HS-5 (cell line): ENCODE data around the gene RFC3.
"Not testable (repeated sequence)": the region's sequence is repeated elsewhere in the genome, so short reads cannot be mapped to it uniquely, and the experiment has no call there.

ENCODE experiments used
- DNase-seq: peaks from one replicate; pipeline ENCODE4 v3.0.0-alpha.2; 2012; ENCODE audit warnings: low read depth

RFC3 gene

DNA sequence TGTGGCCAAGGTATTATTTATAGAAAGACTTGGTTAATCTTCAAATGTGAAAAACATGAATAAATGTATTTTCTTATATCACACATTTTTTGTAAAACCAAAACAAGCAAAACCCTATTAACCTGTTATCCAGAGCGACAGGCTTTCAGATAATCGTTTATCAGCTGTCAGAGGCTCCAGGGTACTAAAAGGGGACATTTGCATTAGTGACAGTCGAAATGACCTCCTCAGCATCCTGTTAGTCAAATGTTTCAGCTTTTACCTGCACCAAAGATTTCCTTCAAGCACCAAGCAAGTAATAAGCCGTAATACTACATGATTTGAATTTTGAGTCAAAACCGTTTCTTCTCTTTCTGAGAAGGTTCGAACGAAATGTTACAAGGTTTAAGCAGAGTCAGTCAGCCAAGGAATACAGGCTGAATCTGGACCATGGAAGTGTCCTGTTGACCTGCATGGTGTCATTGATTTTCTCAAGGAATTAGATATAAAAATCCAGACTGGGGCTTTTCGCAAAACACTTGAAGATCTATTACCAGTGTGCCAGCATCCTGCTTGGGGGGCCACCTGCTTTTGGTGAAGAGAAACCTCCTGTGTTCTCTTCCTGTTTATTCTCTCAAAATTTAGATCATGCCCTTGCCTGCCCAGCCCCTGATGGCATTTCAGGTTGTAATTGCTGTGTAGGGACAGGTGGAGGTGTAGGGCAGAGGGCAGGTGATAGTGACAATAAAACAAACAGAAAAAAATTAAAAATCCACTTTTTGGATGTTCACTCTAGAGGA lies 11.3 kb upstream of the RFC3 start:
- DNase-seq = no peak

GRCh38 chr13:33812829-33813228 lies 5.1 kb upstream of the RFC3 start:
- not testable (repeated sequence) for DNase-seq

GRCh38 chr13:33815011-33815550 lies 2.9 kb upstream of the RFC3 start:
- no peak for DNase-seq

- no peak for DNase-seq
These were observed 1.0 kb upstream of the RFC3 start for GRCh38 chr13:33816912-33817311.

- no peak for DNase-seq
These were observed 442 bp upstream of the RFC3 start for GRCh38 chr13:33817513-33817900.

- no peak for DNase-seq
These were observed 7.1 kb downstream of the RFC3 start for GRCh38 chr13:33825083-33825482.

- no peak for DNase-seq
These were observed 9.2 kb downstream of the RFC3 start for GRCh38 chr13:33827139-33827538.

DNA sequence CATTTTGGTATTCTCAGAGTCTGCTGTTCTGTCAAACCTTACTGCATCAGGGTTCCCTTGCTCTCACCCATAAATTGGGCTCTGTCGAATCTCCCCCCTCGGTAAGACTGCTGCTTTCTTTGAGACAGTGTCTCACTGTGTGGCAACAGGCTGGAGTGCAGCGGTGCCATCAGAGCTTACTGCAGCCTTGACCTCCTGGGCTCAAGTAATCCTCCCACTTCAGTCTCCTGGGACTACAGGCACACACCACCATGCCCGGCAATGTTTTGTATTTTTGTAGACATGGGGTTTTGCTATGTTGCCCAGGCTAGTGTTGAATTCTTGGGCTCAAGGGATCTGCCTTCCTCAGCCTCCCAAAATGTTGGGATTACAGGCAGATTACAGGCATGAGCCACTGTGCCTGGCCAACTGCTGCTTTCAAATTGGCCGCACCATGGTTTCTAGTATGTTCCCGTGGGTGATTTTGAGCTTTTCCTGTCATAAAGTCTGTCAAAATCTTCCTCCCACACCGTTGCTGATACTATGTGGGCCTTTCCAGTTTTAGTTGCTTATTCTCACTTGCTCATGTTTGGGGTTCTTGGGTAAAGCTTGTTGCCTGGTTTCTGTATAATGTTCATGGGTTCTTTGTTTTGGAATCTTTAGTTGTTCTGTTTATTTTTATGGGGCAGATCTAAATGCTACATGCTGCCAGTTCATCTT lies 10.6 kb downstream of the RFC3 start:
- no peak for DNase-seq

- DNase-seq = no peak
These were observed 14.9 kb downstream of the RFC3 start for GRCh38 chr13:33832872-33833271.

DNA sequence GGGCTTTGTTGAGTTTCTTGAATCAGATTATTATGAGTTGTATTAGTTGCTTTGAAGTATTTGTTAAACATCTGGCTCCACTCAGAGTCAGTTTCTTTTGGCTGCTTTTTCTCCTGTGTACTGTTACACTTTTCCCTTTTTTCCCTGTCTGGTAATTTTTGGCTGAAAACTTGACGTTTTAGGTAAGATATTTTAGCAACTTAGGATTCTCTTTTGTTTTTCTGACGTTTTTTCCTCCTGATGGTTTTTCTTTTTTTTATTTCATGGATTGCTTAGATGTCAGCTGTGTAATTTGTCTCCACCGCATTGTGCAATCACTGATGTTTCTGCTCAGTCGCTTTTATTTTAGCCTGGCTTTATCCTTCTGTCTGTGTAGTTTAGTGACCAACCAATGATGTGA lies 20.7 kb downstream of the RFC3 start:
- DNase-seq = no peak

- DNase-seq = no peak
These were observed 22.5 kb downstream of the RFC3 start for GRCh38 chr13:33840402-33840801.

DNA sequence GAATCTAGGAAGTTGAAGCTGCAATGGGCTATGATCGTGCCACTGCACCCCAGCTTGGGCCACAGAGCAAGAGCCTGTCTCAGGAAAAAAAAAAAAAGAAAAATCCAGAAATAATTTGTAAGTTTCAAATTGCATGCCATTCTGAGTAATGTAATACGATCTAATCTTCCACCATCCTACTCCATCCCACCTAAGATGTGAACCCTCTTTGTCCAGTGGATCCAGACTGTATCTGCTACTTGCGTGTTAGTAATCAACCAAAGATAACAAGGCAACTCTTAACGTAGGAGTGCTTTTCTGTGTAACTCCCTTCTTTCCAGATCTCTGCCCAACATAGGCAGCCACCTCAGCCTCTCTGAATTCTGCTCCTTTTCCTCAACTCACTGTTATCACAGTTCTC lies 24.3 kb downstream of the RFC3 start:
- no peak for DNase-seq

DNA sequence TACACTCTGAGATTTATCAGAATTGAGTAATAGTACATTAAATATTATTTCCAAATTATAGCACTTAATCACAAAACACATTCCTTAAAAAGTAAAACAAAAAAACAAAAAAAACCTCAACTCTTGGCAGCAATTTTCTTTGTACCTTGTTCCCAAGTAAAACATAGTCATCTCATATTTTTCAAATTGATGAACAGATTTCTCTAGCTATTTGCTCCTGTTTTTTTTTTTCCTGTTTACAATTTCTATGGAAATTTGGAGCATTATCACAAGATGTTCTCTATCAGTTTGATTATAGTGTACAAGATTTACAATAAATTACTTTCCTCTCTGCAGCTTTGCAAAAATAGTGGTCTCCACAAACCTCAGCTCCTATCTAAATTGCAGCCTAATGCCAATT lies 25.0 kb downstream of the RFC3 start:
- no peak for DNase-seq

DNA sequence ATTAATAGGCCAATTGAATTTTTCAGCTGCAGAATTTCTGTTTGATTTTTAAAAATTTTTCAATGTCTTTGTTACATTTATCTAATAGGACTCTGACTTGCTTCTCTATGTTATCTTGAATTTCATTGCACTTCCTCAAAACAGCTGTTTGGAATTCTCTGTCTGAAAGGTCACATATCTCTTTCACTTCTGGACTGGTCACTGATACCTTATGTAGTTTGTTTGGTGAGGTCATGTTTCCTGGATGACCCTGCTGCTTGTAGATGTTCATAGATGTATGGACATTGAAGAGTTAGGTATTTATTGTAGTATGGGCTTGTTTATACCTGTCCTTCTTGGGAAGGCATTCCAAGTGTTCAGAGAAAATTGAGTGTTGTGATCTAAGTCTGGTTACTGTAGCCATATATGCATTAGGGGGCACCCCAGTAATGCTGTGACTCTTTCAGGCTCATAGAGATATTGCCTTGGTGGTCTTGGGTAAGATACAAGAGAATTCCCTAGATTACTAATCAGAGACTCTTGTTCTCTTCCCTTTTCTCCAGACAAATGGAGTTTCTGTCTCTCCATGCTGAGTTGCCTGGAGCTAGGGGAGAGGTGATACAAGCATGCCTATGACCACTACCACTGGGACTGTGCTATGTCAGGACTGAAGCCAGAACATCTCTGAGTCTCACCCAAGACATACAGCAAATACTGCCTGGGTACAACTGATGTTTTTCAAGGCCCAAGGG lies 27.8 kb downstream of the RFC3 start:
- no peak for DNase-seq

GRCh38 chr13:33846303-33847062 lies 28.5 kb downstream of the RFC3 start:
- DNase-seq = no peak

- DNase-seq = no peak
These were observed 31.3 kb downstream of the RFC3 start for GRCh38 chr13:33849211-33849610.

GRCh38 chr13:33855371-33855895 lies 37.5 kb downstream of the RFC3 start:
- no peak for DNase-seq

GRCh38 chr13:33859691-33860303 lies 41.8 kb downstream of the RFC3 start:
- DNase-seq = peak; percentile 0

GRCh38 chr13:33860526-33860925 lies 42.6 kb downstream of the RFC3 start:
- DNase-seq = no peak

DNA sequence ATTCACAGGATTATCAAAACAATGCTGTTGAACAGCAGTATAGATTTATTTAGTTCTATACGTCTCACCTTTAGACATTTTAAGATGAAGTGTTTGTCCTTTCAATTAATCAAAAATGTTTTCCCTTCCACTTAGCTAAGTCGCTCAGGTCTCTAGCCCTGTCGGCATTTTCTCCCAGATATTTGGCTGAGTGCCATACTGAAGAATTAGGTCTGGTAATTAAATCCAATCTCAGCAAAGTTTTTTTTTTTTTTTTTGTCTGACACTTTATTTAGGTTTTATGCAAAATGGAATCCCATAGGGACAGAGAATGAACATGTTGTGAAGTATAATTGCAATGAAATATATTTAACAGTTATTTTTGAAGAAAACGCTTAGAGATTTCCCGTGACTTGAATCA lies 44.1 kb downstream of the RFC3 start:
- DNase-seq = no peak

- no peak for DNase-seq
These were observed 45.3 kb downstream of the RFC3 start for GRCh38 chr13:33863188-33863789.
